CD4-positive, alpha-beta T cell treated with Interleukin-15 for 1 hour (primary cell): ENCODE data around the gene MPP1.

ENCODE experiments used
- DNase-seq: peaks from one replicate; pipeline ENCODE4 v3.0.0-alpha.2; 2020

MPP1 gene

DNA sequence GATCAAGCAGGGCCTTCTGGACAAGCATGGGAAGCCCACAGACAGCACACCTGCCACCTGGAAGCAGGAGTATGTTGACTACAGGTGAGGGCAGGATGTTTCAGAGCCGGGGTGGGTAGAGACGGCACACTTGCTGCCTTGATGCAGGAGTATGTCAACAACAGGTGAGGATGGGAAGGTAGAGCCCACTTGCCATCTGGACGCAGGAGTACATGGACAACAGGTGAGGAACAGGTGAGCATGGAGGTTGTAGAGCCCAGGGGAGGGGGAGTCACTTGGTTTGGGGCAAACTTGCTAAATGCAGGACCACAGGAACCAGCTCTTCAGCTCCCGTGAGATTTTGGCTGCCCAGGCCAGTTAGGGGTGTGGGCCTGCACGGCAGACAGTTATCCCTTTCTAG is 30.7 kb downstream of the MPP1 start:
- DNase-seq = no peak

- DNase-seq = peak; percentile 98
These were observed 42.6 kb downstream of the MPP1 start, which contains the start of gene DKC1 for GRCh38 chrX:154762537-154763296. DKC1 (plus strand) TSS chrX:154762864; CDS start chrX:154762966, 102 bp downstream.

DNA sequence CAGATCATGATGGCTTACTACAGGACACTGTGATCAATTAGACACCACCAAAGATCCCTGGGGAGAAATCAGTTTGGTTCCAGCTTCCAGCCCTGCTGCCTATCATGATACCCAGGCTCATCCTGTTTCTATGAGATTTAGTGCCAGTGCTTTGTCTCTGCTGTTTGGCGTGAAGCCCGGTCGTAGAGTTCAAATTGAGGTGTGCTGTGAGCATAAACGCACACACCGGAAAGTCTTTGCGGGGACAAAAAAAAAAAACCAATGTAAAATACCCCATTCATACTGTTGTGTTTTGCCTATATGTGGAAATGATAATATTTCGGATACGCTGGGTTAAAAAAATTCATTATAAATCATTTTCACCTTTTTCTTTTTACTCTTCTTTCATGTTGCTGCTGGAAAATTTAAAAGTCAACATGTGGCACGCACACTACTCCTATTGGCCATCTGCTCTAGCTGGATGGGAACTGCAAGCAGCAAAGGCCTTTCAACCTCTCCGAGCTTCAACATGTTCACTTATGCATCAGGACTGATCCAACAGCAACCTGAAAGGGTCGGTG is 43.2 kb downstream of the MPP1 start:
- no peak for DNase-seq

DNA sequence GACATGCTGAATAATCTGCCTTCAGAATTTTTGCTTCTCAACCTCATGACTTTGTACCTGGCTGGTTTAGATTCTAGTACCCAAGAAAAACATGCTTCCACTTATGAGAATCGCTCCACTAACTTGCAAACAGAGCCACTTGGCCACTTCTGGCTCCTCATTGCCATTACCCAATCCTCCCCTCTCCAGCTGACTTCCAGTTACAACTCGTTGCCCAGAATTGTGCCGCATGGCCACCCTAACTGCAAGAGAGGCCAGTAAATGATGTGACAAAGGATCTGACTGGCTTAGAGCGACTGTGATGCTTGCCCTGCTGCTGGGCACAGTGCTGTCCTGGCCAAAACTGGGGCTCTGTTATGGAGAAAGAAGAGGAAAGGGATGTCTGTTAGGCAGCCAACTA is 46.6 kb downstream of the MPP1 start:
- DNase-seq = no peak

DNA sequence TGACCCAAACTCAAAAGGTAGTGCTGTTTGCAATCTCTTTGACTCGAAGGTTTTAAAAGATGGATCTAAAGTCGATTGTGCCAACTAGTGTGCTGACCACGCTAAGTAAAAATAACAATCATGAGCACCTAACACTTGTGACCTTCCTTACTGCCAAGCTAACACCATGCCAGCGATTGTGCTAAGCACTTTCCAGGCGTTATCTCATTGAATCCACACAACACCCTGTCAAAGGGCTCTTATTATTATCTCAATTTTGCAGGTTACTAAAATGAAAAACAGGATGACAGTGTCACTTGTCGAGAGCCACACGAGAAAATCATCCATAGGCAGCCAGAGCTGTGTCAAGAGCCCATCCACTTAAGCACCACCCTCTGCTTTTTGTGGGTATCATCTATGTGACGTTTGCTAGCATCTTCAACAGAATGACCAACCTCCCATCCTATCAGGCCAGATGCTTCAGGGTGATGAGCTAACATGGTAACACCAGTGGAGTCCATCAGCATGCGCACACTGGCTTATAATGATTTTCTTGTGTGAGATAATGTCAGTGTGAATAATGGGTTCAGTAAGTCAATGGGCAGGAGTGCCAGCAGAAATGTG is 53.5 kb downstream of the MPP1 start:
- no peak for DNase-seq

GRCh38 chrX:154751203-154751668 is 54.0 kb downstream of the MPP1 start:
- no peak for DNase-seq

- DNase-seq = no peak
These were observed 54.7 kb downstream of the MPP1 start, which contains the start of gene GAB3 for GRCh38 chrX:154750301-154751202. GAB3 (minus strand) TSS chrX:154751077; CDS start chrX:154751025, 52 bp downstream.

- DNase-seq = no peak
These were observed 55.4 kb downstream of the MPP1 start for GRCh38 chrX:154749856-154750255.

DNA sequence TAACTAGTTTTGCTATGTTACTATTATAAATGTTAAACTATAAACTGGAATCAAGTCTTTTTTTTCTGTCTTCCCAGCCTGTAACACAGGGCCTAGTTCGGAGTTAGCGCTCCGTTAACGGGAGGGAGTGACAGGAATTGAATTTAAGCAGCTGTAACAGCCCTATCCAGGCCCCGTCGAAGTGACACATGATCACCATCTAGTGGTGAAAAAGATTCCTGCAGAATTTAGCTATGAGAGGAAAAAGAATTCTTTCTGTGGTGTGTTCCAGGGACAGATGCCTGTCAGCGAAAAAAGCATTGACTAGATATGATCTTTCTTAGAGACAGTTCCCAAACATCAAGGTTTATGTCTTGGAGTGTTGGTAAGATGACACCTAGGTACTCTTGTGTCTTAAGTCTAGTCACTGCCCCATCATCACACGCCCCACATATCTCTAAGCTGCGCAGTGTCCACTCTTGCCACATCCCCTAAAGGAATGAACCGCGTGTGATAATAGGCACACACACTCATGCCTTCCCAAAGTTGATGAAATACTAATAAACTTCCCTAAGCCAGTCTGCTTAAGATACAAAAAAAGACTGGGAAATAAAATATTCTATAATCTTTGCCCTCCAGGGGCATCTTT is 56.5 kb downstream of the MPP1 start:
- peak; percentile 56 for DNase-seq

GRCh38 chrX:154742613-154743012 is 62.7 kb downstream of the MPP1 start:
- DNase-seq = no peak

- DNase-seq = no peak
These were observed 65.3 kb downstream of the MPP1 start for GRCh38 chrX:154739952-154740465.

DNA sequence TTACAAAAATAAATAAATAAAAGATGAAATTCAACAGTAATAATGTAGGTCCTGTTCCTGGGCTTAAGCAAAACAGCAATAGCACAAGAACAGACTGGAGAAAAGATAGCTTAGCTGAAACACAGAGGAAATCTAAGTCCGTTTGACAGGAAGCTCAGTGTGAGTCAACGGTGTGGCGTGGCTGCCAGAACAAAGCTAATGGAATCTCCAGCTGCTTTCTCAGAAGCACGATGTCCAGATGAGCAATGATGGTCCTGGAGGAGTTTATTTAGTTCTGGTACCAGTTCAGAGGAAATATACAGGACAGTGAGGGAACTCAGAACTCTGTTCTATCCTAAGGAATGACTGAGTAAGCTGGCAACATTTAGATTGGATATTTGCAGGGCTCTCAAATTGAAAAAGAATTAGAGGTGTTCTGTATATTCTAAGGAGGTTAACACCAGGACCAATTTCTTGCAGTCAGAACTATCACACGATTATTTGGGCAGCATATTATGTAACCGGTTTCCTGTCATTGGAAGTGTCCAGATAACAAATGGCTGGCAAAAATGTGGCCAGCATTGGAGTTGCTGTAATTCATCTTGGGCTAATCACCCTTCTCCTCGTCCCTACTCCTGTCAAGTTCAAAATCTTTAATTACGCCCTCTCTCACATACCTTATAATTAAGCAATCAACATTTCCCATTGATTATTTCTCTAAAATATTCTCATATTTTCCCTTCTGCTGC is 67.1 kb downstream of the MPP1 start:
- DNase-seq = peak; percentile 43

- DNase-seq = no peak
These were observed 68.1 kb downstream of the MPP1 start for GRCh38 chrX:154737136-154737535.

GRCh38 chrX:154735695-154736393 is 69.4 kb downstream of the MPP1 start:
- DNase-seq = no peak

DNA sequence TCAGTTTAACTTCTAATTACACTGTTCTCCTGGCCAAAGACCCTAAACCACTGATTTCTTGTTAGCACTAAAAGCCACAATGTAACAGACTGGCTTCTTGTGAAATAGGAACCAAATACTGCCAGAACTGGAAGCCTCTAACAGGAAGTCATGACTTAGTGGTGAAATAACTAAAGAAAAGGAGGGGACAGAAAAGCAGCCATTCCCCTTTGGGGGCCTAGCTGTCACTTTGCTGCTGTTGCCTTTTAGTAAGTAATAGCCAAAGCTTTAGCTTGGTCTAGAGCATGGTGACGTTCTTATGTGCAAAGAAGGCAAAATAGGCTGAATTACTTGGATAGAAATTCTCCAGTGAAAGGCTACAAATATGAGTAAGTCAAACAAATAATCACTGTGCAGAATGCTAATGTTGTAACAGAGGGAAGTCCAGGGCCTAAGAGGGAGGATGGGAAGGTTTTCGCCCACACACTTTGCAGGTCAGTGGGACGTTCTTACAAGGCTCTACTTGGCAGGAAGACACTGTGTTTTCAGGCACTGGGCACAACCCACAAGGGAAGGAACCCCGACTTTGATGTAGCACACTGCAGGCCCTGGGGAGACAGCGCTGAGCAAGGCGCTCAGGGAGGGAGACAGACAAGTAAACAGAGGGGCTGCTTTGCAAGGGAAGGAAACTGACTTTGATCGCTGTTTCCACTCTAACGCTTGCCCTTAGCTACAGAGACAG is 71.1 kb downstream of the MPP1 start:
- peak; percentile 57 for DNase-seq

- DNase-seq = no peak
These were observed 72.2 kb downstream of the MPP1 start for GRCh38 chrX:154733066-154733425.

- no peak for DNase-seq
These were observed 72.7 kb downstream of the MPP1 start for GRCh38 chrX:154732421-154733065.

DNA sequence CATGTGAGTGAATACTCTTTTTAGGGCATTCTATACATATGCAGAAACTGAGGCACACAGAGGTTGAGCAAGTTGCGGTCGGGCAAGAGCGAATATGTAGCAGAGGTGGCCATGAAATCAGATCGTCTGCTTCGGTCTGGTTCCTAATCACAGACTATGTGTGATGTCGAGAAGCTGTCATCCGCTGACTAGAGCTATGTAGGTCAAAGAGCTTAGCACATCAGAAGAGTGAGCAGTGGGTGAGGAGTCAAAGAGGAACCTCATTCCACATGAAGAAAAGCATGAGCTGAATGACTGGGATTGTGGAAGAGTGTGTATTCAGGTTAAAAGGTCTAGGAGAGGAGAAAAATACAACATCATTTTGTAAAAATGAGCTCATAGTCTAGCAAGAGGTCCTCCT is 73.4 kb downstream of the MPP1 start:
- peak; percentile 44 for DNase-seq

DNA sequence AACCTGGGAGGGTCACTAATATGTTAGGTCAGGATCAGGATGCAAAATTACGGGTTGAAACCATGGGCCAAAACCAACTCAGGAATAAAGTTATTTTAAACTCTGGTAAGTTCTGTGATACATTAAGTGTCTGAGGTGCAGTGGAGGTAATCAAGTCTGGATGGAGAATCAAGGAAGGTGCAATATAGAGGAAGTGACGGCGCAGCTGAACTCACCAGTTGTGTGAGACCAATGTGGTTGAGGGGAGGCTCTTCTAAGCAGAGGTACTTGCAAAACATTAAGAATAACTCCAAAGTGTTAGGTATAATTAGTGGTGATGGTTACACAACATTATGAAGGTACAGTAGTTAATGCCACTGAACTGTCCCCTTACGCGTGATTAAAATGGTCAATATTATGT is 74.1 kb downstream of the MPP1 start:
- DNase-seq = peak; percentile 51
